ENCODE results near the gene HDAC4.

- no peak for TF ChIP-seq POLR2AphosphoS5 (IDR thresholded peaks at IDR 0.05)
- no peak for TF ChIP-seq POLR2A (IDR thresholded peaks at IDR 0.05)
- TF ChIP-seq CTCF (IDR thresholded peaks at IDR 0.05): no peak
- TF ChIP-seq EP300 (IDR thresholded peaks at IDR 0.05): no peak
Measured at GRCh38 chr2:239146741-239147181, 254.1 kb downstream of the HDAC4 start.
